CD4-positive, alpha-beta T cell treated with Interleukin-15 for 1 hour (primary cell): Measurements from ENCODE around the gene GARIN3.

Source experiments
- DNase-seq: peaks from one replicate; pipeline ENCODE4 v3.0.0-alpha.2; 2020

Gene GARIN3

GRCh38 chr5:157184117-157184670 is 18.1 kb upstream of the GARIN3 start:
- DNase-seq = no peak

- DNase-seq = no peak
These were observed 16.2 kb upstream of the GARIN3 start for GRCh38 chr5:157182143-157182757.

GRCh38 chr5:157180374-157181264 is 14.6 kb upstream of the GARIN3 start, which contains the start of gene ITK:
TSS of gene ITK (plus strand) at chr5:157180840. CDS start at chr5:157180978, 138 bp downstream.
- peak; percentile 58 for DNase-seq

- DNase-seq = no peak
These were observed 12.9 kb upstream of the GARIN3 start for GRCh38 chr5:157178966-157179365.

GRCh38 chr5:157177953-157178352 is 11.9 kb upstream of the GARIN3 start:
- DNase-seq = no peak

- no peak for DNase-seq
These were observed 9.1 kb upstream of the GARIN3 start for GRCh38 chr5:157175071-157175612.

- peak; percentile 79 for DNase-seq
These were observed 6.3 kb upstream of the GARIN3 start for GRCh38 chr5:157172403-157172802.

- no peak for DNase-seq
These were observed 2.2 kb upstream of the GARIN3 start for GRCh38 chr5:157168286-157168685.

GRCh38 chr5:157167214-157167621 is 1.2 kb upstream of the GARIN3 start:
- DNase-seq = peak; percentile 35

- DNase-seq = no peak
These were observed 396 bp downstream of the GARIN3 start for GRCh38 chr5:157165668-157166067.

- no peak for DNase-seq
These were observed 803 bp downstream of the GARIN3 start for GRCh38 chr5:157165261-157165660.

GRCh38 chr5:157164521-157164920 is 1.5 kb downstream of the GARIN3 start:
- no peak for DNase-seq

- DNase-seq = no peak
These were observed 3.0 kb downstream of the GARIN3 start for GRCh38 chr5:157162919-157163510.

GRCh38 chr5:157161996-157162395 is 4.1 kb downstream of the GARIN3 start:
- DNase-seq = no peak

- peak; percentile 36 for DNase-seq
These were observed 6.1 kb downstream of the GARIN3 start for GRCh38 chr5:157160001-157160400.

- DNase-seq = peak; percentile 42
These were observed 6.8 kb downstream of the GARIN3 start for GRCh38 chr5:157159209-157159751.

GRCh38 chr5:157157293-157157891 is 8.7 kb downstream of the GARIN3 start:
- DNase-seq = no peak

- no peak for DNase-seq
These were observed 10.8 kb downstream of the GARIN3 start for GRCh38 chr5:157155297-157155696.

- DNase-seq = no peak
These were observed 15.1 kb downstream of the GARIN3 start for GRCh38 chr5:157150995-157151394.

GRCh38 chr5:157148734-157149615 is 17.1 kb downstream of the GARIN3 start:
- DNase-seq = peak; percentile 75
